NCI-H524 (cell line): ENCODE results near the gene IFITM2.
"Not testable (repeated sequence)": the region's sequence is repeated elsewhere in the genome, so short reads cannot be mapped to it uniquely, and the experiment has no call there.

Experiments used
- DNase-seq, 2 experiments: peaks; one replicate each; lab custom pipeline; 2025; lab: John Stamatoyannopoulos, UW

The IFITM2 gene

GRCh38 chr11:281486-282161 lies 26.0 kb upstream of the IFITM2 start:
- no peak for DNase-seq

GRCh38 chr11:282171-282570 lies 25.4 kb upstream of the IFITM2 start:
- DNase-seq: no peak

GRCh38 chr11:282630-283360 lies 24.8 kb upstream of the IFITM2 start:
- DNase-seq: no peak

GRCh38 chr11:283405-284104 lies 24.1 kb upstream of the IFITM2 start:
- DNase-seq: no peak

GRCh38 chr11:284105-285020 lies 23.3 kb upstream of the IFITM2 start:
- DNase-seq: no peak

GRCh38 chr11:285021-285893 lies 22.4 kb upstream of the IFITM2 start:
- no peak for DNase-seq

GRCh38 chr11:285894-286220 lies 21.8 kb upstream of the IFITM2 start:
- no peak for DNase-seq

- DNase-seq: not testable (repeated sequence)
Observed at GRCh38 chr11:286977-287820, 20.4 kb upstream of the IFITM2 start.

GRCh38 chr11:287821-288477 lies 19.7 kb upstream of the IFITM2 start:
- no peak for DNase-seq

- DNase-seq: peak in 1 of 2 experiments; percentile 22
Observed at GRCh38 chr11:288478-289397, 18.9 kb upstream of the IFITM2 start, which contains the start of gene PGGHG. TSS of gene PGGHG (plus strand) at chr11:289126. CDS start at chr11:289817, 691 bp downstream.

- DNase-seq: no peak
Observed at GRCh38 chr11:289398-289711, 18.3 kb upstream of the IFITM2 start.

- no peak for DNase-seq
Observed at GRCh38 chr11:289712-290620, 17.6 kb upstream of the IFITM2 start.

GRCh38 chr11:290621-291231 lies 16.9 kb upstream of the IFITM2 start:
- DNase-seq: no peak

GRCh38 chr11:291281-292210 lies 16.1 kb upstream of the IFITM2 start:
- no peak for DNase-seq

GRCh38 chr11:292211-293121 lies 15.2 kb upstream of the IFITM2 start:
- DNase-seq: no peak
